MCF 10A (cell line): ENCODE measurements around the gene NTM. TPM values are rescaled to one million over a fixed set of nuclear protein-coding genes. Genes with fewer than 3 reads are reported as not detected.

Experiments used
- BruUV-seq: library from RNA; stranded (reverse); fragments of 400-500 nt; replicated peaks from 2 replicates; lab custom pipeline; 2021; lab: Mats Ljungman, UMichigan
- CTCF ChIA-PET: fragments of 300-600 bp; sonication (Branson Sonifier 250); formaldehyde crosslinking; extraction: SDS; loops from one replicate; lab custom pipeline; 2021; ENCODE audit warnings: antibody characterized with exemption, inconsistent platforms; lab: Yijun Ruan, JAX
- POLR2A ChIA-PET: fragments of 300-600, 350-650 bp; sonication (Branson Sonifier 250); formaldehyde crosslinking; extraction: SDS; loops from one replicate; lab custom pipeline; 2020; ENCODE audit warnings: antibody characterized with exemption, inconsistent platforms; lab: Yijun Ruan, JAX
- DNase-seq: peaks from one replicate; pipeline ENCODE4 v3.0.0-alpha.2; 2018; ENCODE audit not compliant: unreplicated experiment
- H3K27ac Mint-ChIP-seq: one replicate; pipeline ENCODE4 v1.8.0; 2022; ENCODE audit warnings: mild to moderate bottlenecking, low read depth, mixed read lengths; ENCODE audit not compliant: unreplicated experiment
- H3K27me3 Mint-ChIP-seq: one replicate; pipeline ENCODE4 v1.8.0; 2022; ENCODE audit warnings: mixed read lengths; ENCODE audit not compliant: insufficient read depth, unreplicated experiment
- H3K36me3 Mint-ChIP-seq: one replicate; pipeline ENCODE4 v1.8.0; 2022; ENCODE audit warnings: mild to moderate bottlenecking, moderate library complexity, mixed read lengths; ENCODE audit not compliant: insufficient read depth, unreplicated experiment
- H3K4me1 Mint-ChIP-seq: one replicate; pipeline ENCODE4 v1.8.0; 2022; ENCODE audit warnings: mixed read lengths; ENCODE audit not compliant: insufficient read depth, unreplicated experiment
- H3K4me3 Mint-ChIP-seq: one replicate; pipeline ENCODE4 v1.8.0; 2022; ENCODE audit warnings: mild to moderate bottlenecking, moderate library complexity, mixed read lengths; ENCODE audit not compliant: unreplicated experiment
- H3K9me3 Mint-ChIP-seq: one replicate; pipeline ENCODE4 v1.8.0; 2022; ENCODE audit warnings: mixed read lengths; ENCODE audit not compliant: unreplicated experiment
- CTCF ChIP-seq: fragments of 200-600 bp; IDR thresholded peaks from one replicate; pipeline ENCODE4 v1.8.0; 2022; ENCODE audit warnings: antibody characterized with exemption, mild to moderate bottlenecking; ENCODE audit not compliant: unreplicated experiment
- intact Hi-C: fragments of 100-400 bp; cut with micrococcal nuclease; formaldehyde crosslinking; loops from 2 replicates; pipeline ENCODE4 v1.14.1; 2022
- total RNA-seq: library from RNA; stranded (reverse); gene quantifications from 2 replicates; pipeline ENCODE4 v1.2.3, GENCODE V29; 2022

Gene NTM
- total RNA-seq, 1 experiment from 2014 or later: not detected

- H3K4me3 Mint-ChIP-seq: no peak overlapping the region
- no peak for DNase-seq
- no peaks in the 10 kb centered on the region for H3K27me3 Mint-ChIP-seq
- CTCF ChIA-PET: no interaction called here
- H3K36me3 Mint-ChIP-seq: no peaks in the 10 kb centered on the region
- POLR2A ChIA-PET: no interaction called here
- no peak for TF ChIP-seq CTCF
- intact Hi-C loops: no loop called here
- no peaks in the 10 kb centered on the region for H3K4me1 Mint-ChIP-seq
- no peak overlapping the region for H3K27ac Mint-ChIP-seq
- H3K9me3 Mint-ChIP-seq: peaks cover 45% of the 10 kb centered on the region
- BruUV-seq: no TSS peak
Observed at GRCh38 chr11:131481971-131482370, 111.6 kb downstream of the NTM start.

- POLR2A ChIA-PET: no interaction called here
- H3K4me3 Mint-ChIP-seq: no peak overlapping the region
- CTCF ChIA-PET: interaction anchor here (0.5 kb wide), 1 partner anchor 562 kb away, joined by 3 read pairs; no protein-coding TSS in a partner anchor
- peaks cover 48% of the 10 kb centered on the region for H3K9me3 Mint-ChIP-seq
- H3K36me3 Mint-ChIP-seq: no peaks in the 10 kb centered on the region
- no peak for DNase-seq
- TF ChIP-seq CTCF: no peak
- no peaks in the 10 kb centered on the region for H3K4me1 Mint-ChIP-seq
- BruUV-seq: no TSS peak
- H3K27ac Mint-ChIP-seq: no peak overlapping the region
- H3K27me3 Mint-ChIP-seq: no peaks in the 10 kb centered on the region
- intact Hi-C loops: no loop called here
Observed at GRCh38 chr11:131483453-131483852, 113.0 kb downstream of the NTM start.

- no peaks in the 10 kb centered on the region for H3K27me3 Mint-ChIP-seq
- DNase-seq: no peak
- no peak for TF ChIP-seq CTCF
- intact Hi-C loops: no loop called here
- ChIA-PET POLR2A (no interaction called here), CTCF (interaction anchor here (0.5 kb wide), 1 partner anchor 562 kb away, joined by 3 read pairs; no protein-coding TSS in a partner anchor)
- BruUV-seq: no TSS peak
- H3K36me3 Mint-ChIP-seq: no peaks in the 10 kb centered on the region
- peaks cover 48% of the 10 kb centered on the region for H3K9me3 Mint-ChIP-seq
- H3K4me3 Mint-ChIP-seq: no peak overlapping the region
- no peaks in the 10 kb centered on the region for H3K4me1 Mint-ChIP-seq
- no peak overlapping the region for H3K27ac Mint-ChIP-seq
Observed at GRCh38 chr11:131483877-131484276, 113.5 kb downstream of the NTM start.

GRCh38 chr11:131486100-131486499, 115.7 kb downstream of the NTM start:
- TF ChIP-seq CTCF: no peak
- BruUV-seq: no TSS peak
- no peak for DNase-seq
- CTCF ChIA-PET: interaction anchor here (1.2 kb wide), 1 partner anchor 10 kb away, joined by 4 read pairs; no protein-coding TSS in a partner anchor
- Mint-ChIP-seq H3K36me3 (no peaks in the 10 kb centered on the region), H3K4me3 (no peak overlapping the region), H3K9me3 (peaks cover 52% of the 10 kb centered on the region), H3K4me1 (no peaks in the 10 kb centered on the region), H3K27ac (no peak overlapping the region), H3K27me3 (no peaks in the 10 kb centered on the region)
- intact Hi-C loops: no loop called here
- POLR2A ChIA-PET: no interaction called here
